ENCODE measurements around the gene DPP7.

DPP7 gene

GRCh38 chr9:137086531-137087408 is 27.8 kb downstream of the DPP7 start, which contains the start of gene MAN1B1:
TSS of gene MAN1B1 (plus strand) at chr9:137086985. CDS start at chr9:137087000, 15 bp downstream.
- DNase-seq, result peak; percentile 99

GRCh38 chr9:137085920-137086530 is 28.5 kb downstream of the DPP7 start:
- no peak for DNase-seq

GRCh38 chr9:137084526-137084925 is 30.0 kb downstream of the DPP7 start:
- no peak for DNase-seq

GRCh38 chr9:137083394-137084004 is 31.0 kb downstream of the DPP7 start:
- no peak for DNase-seq

GRCh38 chr9:137082925-137083290 is 31.6 kb downstream of the DPP7 start:
- DNase-seq, result no peak

GRCh38 chr9:137082222-137082924 is 32.2 kb downstream of the DPP7 start:
- DNase-seq, result no peak

GRCh38 chr9:137080260-137081122 is 34.0 kb downstream of the DPP7 start:
- no peak for DNase-seq

- DNase-seq, result no peak
These were observed 35.1 kb downstream of the DPP7 start for GRCh38 chr9:137079401-137079787.

- no peak for DNase-seq
These were observed 35.7 kb downstream of the DPP7 start for GRCh38 chr9:137078701-137079400.

- DNase-seq, result no peak
These were observed 36.5 kb downstream of the DPP7 start for GRCh38 chr9:137077758-137078693.

GRCh38 chr9:137077010-137077747 is 37.4 kb downstream of the DPP7 start, which contains the start of gene UAP1L1:
TSS of gene UAP1L1 (plus strand) at chr9:137077517. CDS start at chr9:137077533, 16 bp downstream.
- DNase-seq, result peak; percentile 54

GRCh38 chr9:137076636-137077009 is 37.9 kb downstream of the DPP7 start:
- DNase-seq, result no peak

GRCh38 chr9:137075275-137075775 is 39.2 kb downstream of the DPP7 start:
- DNase-seq, result no peak

GRCh38 chr9:137074657-137075274 is 39.8 kb downstream of the DPP7 start:
- DNase-seq, result no peak

- DNase-seq, result no peak
These were observed 40.5 kb downstream of the DPP7 start for GRCh38 chr9:137073992-137074399.

- no peak for DNase-seq
These were observed 43.3 kb downstream of the DPP7 start for GRCh38 chr9:137071282-137071681.

GRCh38 chr9:137070906-137071275 is 43.6 kb downstream of the DPP7 start:
- no peak for DNase-seq

GRCh38 chr9:137070201-137070905 is 44.2 kb downstream of the DPP7 start, which contains the start of gene SAPCD2:
TSS of gene SAPCD2 (minus strand) at chr9:137070557. CDS start at chr9:137070460, 97 bp downstream.
- DNase-seq, result peak; percentile 95
